SKM-1 treated with dmso at 0.1 percent for 144 hours (cell line): ENCODE measurements around the gene RCN2.

Source experiments
- DNase-seq: peaks from one replicate; lab custom pipeline; 2025; ENCODE audit not compliant: unreplicated experiment; lab: John Stamatoyannopoulos, UW

Gene RCN2

DNA sequence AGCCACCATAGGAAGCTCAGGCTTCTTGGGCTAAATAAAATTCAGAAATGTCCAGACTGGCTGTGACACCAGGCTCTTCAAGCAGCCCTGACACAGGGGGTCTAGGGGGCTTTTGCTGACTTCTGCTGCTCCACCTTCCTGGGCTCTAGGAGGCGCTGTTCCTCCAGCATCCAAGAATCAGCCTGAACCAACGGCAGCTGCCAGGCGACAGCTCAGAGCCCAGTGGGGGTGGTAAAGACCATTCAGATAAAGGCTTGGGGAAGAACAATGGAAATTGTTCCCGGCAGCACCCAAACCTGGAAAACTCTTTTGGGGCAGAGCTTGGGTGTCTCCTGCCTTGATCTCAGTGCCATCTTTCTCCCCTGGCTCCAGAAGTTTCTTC is 41.8 kb downstream of the RCN2 start:
- DNase-seq: peak; percentile 51

- no peak for DNase-seq
Observed at GRCh38 chr15:76973906-76974305, 42.4 kb downstream of the RCN2 start.

GRCh38 chr15:76974456-76975036 is 43.0 kb downstream of the RCN2 start:
- no peak for DNase-seq

DNA sequence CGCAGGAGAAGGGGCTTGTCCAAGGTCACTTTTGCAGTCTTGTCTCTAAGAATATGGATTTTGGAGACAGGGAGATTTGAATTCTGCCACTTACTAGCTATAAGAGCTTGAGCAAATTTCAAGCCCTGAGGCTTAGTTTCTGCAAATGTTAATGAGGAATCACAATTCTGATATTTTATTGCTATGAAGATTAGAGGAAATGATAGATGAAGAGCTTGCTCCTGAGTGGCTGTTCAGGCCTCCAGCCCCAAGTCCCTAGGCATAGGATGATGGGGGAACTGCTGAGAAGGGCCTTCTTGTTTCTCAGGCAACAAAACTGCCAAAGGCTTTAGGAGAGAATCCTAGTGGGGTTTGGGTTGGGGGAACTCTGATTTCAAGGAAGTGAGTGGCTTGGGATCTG is 44.6 kb downstream of the RCN2 start:
- no peak for DNase-seq

DNA sequence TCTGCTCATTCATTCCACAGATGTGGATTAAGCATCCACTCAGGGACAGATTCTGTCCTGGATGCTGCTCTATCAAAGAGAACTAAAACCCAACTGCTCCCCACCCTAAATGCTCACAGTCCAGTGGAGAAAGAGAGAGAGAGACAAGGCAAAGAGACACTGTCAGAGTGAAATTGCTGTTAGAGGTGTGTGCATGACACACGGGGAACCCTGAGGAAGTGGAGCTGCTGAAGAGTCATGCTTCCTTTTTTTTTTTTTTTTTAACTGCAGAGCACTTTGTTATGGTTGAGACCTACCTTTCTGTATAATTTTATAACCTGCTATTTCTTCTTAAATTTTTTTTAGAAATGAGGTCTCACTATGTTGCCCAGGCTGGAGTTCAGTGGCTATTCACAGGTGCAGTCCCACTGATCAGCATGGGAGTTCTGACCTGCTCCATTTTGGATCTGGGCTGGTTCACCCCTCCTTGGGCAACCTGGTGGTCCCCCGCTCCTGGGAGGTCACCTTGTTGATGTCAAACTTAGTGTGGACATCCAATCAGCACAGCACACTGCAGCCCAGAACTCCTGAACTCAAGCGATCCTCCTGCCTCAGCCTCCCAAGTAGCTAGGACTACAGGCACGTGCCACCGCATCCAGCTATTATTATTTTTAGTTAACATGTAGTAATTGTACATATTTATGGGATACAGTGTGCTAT is 45.2 kb downstream of the RCN2 start:
- peak; percentile 55 for DNase-seq

- no peak for DNase-seq
Observed at GRCh38 chr15:76978522-76979330, 47.2 kb downstream of the RCN2 start.

DNA sequence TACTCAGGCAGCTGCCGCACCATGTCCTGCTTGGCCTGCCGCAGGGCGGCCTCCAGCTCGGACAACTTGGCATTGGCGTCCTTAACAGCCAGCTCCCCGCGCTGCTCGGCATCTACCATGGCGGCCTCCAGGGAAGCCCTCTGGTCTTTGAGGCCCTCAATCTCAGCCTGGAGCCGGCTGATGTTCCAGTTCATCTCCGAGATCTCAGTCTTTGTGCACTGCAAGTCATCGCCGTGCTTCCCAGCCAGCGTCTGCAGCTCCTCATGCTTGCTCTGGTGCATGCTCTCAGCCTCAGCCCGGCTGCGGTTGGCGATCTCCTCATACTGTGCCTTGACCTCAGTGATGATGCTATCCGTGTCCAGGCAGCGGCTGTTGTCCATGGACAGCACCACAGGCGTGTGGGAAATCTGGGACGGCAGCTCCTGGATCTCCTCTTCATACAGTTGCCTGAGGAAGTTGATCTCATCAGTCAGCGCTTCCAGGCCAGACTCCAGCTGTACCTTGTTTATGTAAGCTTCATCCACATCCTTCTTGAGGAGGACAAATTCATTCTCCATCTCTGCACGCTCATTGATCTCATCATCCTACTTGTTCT is 47.9 kb downstream of the RCN2 start:
- DNase-seq: no peak

DNA sequence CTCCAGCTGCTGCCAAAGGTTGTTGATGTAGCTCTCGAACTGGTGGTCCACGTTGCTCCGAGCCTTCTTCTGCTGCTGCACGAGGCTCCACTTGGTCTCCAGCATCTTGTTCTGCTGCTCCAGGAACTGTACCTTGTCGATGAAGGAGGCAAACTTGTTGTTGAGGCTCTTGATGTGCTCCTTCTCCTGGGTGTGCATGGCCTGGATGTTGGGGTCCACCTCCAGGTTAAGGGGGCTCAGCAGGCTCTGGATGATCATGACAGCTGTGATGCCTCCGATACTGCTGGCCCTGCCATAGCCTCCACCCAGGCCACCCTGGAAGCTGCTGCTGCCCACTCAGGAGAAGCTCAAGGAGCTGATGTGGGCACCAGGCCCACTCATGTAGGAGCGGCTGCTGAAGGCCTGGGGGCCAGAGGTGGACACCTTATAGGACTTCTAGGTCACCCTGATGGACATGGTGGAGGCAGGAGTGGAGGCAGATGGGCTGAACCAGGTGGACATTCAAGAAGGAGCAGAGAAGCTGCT is 48.5 kb downstream of the RCN2 start:
- DNase-seq: no peak

DNA sequence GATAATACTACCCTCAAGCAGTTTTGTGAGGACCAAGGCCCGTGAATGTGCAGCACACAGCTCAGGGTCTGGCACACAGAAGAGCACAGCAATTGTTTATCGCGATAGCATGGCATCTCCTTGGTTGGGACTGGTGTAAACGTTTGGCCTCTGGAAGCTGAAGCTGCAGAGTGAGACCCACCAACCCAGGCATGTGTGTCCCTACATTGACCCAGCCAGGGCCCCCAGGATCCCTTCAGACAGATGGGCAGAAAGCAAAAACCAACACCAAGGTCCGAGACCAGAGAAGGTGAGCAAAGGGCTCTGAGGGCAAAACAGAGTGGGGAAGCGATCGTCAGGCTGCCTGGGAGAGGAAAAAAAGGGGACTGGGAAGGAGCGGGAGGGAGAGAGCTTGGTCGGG is 50.8 kb downstream of the RCN2 start:
- no peak for DNase-seq

- DNase-seq: no peak
Observed at GRCh38 chr15:76982756-76983155, 51.2 kb downstream of the RCN2 start.

DNA sequence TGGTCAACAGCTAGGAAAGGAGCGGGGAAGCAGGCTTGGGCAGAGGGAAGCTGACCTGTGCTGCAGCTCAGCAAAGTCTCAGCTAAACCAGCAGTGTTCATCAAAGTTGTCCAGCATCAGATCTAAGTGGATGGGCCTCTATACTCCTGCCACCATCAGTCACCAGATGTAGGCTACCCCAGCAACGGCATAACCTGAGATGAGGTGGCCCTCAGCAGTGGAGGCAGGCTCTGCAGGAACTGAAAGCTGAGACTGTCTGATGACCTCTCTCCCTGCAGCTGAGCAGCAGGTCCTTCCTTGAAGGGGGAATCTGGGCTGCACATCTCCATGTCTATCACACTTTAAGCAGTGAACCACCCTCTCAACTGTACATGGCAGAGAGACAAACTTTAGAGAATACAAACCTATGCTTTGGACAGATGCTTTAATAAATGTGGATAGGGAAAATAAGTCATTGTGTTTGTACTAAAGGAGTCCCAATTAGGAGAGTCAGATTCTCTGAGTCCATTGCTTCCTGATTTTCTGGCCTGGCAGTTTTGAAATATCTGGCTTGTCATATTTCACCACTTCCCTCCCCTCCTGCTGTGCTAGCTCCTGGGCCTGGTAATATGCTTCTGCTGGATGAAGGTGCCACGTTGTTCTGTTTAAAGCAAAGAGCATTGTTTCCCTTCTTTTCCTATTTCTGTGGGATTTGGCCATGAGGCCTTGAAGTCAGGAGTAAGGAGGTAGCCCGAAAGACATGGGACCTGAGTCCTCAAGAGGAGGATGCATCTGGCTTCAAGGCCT is 52.2 kb downstream of the RCN2 start:
- peak; percentile 88 for DNase-seq

DNA sequence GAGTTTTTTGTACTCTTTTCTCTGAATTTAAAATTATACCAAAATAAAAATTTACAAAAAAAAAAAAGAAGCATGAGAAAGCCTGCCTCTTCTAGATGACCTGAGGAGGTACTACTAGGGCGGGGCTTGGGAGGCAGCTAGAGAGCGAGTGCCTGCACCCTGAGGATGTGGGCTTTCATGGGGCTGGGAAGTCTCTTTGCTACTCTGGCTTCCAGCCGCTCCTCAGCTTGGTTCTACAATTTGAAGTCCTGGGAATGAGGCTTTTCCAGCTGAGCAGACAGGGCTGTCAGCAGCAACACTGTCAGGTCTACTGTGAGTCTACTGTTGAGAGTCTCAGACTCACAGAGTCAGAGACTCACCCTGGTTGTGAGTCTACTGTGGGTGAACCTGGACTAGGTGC is 55.2 kb downstream of the RCN2 start:
- DNase-seq: no peak

DNA sequence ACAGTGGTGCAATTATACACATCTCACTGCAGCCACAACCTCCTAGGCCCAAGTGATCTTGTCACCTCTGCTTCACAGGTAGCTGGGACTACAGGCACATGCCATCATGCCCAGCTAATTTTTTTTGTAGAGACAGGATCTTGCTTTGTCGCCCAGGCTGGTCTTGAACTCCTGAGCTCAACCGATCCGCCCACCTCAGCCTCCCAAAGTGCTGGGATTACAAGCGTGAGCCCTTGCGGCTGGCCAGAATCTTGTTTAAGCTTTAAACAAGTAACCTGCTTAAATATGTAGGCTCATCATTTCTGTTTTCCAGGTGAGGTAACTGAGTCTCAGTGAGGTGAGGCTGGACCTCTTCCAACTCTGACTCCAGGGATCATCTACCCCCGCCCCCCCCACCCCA is 55.7 kb downstream of the RCN2 start:
- no peak for DNase-seq

- DNase-seq: peak; percentile 85
Observed at GRCh38 chr15:76987896-76988860, 56.6 kb downstream of the RCN2 start.

- DNase-seq: no peak
Observed at GRCh38 chr15:76988867-76989780, 57.6 kb downstream of the RCN2 start.

- peak; percentile 42 for DNase-seq
Observed at GRCh38 chr15:76991048-76991447, 59.5 kb downstream of the RCN2 start.

GRCh38 chr15:76991741-76992645 is 60.4 kb downstream of the RCN2 start:
- peak; percentile 32 for DNase-seq
